ENCODE results near the gene HLA-A. TPM values are rescaled to one million over a fixed set of nuclear protein-coding genes. Genes with fewer than 3 reads are reported as not detected.

HLA-A gene
- total RNA-seq, 1 donor from 2014 or later = 1,592 TPM

- H3K4me3 Mint-ChIP-seq = no peak overlapping the region
- ATAC-seq (ENCODE audit: low read depth) (no peak), DNase-seq (no peak)
- H3K27me3 Mint-ChIP-seq = no peaks in the 10 kb centered on the region
- no peaks in the 10 kb centered on the region for H3K4me1 Mint-ChIP-seq
- no peaks in the 10 kb centered on the region for H3K36me3 Mint-ChIP-seq (ENCODE audit: low read depth)
- ChIA-PET CTCF (no interaction called here), POLR2A (interaction anchor here (0.8 kb wide), 1 partner anchor 20 kb away, joined by 3 read pairs; no protein-coding TSS in a partner anchor)
- H3K27ac Mint-ChIP-seq = no peak overlapping the region
- intact Hi-C loops (cut with micrococcal nuclease) = loop anchor here (2.0 kb wide), 1 partner anchor 44 kb away; no protein-coding TSS in a partner anchor
- TF ChIP-seq, protein P1, sequence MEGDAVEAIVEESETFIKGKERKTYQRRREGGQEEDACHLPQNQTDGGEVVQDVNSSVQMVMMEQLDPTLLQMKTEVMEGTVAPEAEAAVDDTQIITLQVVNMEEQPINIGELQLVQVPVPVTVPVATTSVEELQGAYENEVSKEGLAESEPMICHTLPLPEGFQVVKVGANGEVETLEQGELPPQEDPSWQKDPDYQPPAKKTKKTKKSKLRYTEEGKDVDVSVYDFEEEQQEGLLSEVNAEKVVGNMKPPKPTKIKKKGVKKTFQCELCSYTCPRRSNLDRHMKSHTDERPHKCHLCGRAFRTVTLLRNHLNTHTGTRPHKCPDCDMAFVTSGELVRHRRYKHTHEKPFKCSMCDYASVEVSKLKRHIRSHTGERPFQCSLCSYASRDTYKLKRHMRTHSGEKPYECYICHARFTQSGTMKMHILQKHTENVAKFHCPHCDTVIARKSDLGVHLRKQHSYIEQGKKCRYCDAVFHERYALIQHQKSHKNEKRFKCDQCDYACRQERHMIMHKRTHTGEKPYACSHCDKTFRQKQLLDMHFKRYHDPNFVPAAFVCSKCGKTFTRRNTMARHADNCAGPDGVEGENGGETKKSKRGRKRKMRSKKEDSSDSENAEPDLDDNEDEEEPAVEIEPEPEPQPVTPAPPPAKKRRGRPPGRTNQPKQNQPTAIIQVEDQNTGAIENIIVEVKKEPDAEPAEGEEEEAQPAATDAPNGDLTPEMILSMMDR (IDR thresholded peaks at IDR 0.05) = no peak
- no peaks in the 10 kb centered on the region for H3K9me3 Mint-ChIP-seq
These were observed 34.0 kb upstream of the HLA-A start for GRCh38 chr6:29908341-29908662.

- intact Hi-C loops (cut with micrococcal nuclease) = loop anchor here (2.0 kb wide), 1 partner anchor 44 kb away; no protein-coding TSS in a partner anchor
- Mint-ChIP-seq H3K4me1 (no peaks in the 10 kb centered on the region), H3K4me3 (no peak overlapping the region), H3K27ac (no peak overlapping the region), H3K27me3 (no peaks in the 10 kb centered on the region), H3K36me3 (ENCODE audit: low read depth) (no peaks in the 10 kb centered on the region), H3K9me3 (no peaks in the 10 kb centered on the region)
- DNase-seq (no peak), ATAC-seq (ENCODE audit: low read depth) (no peak)
- ChIA-PET CTCF (no interaction called here), POLR2A (no interaction called here)
- TF ChIP-seq, protein P1 (IDR thresholded peaks at IDR 0.05) = no peak
These were observed 33.6 kb upstream of the HLA-A start for GRCh38 chr6:29908710-29909109.

- TF ChIP-seq, protein P1 (IDR thresholded peaks at IDR 0.05) = no peak
- Mint-ChIP-seq H3K9me3 (no peaks in the 10 kb centered on the region), H3K4me1 (no peaks in the 10 kb centered on the region), H3K27ac (no peak overlapping the region), H3K36me3 (ENCODE audit: low read depth) (no peaks in the 10 kb centered on the region), H3K27me3 (no peaks in the 10 kb centered on the region), H3K4me3 (no peak overlapping the region)
- POLR2A ChIA-PET = no interaction called here
- intact Hi-C loops (cut with micrococcal nuclease) = loop anchor here (2.0 kb wide), 1 partner anchor 45 kb away; no protein-coding TSS in a partner anchor
- CTCF ChIA-PET = no interaction called here
- DNase-seq (no peak), ATAC-seq (ENCODE audit: low read depth) (no peak)
These were observed 32.3 kb upstream of the HLA-A start for GRCh38 chr6:29909985-29910384.

DNA sequence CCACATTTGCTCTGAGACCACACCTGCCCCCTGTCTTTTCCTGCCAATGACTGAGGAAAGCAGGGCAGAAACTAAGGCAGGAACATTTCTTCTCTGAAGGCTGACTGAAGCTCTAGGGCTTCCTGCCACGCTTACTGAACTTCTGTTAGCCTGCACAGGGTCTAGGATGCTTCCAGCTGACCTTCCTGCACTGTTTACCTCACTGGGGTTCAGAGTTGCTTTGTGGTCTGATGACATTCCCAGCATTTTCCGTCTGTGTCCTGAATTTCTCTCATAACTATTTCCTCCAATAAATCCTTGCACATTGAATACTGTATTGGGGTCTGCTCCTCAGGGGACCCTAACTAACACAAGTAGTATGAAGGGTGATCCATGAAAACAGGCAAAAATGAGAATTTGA is 29.5 kb upstream of the HLA-A start:
- POLR2A ChIA-PET = no interaction called here
- intact Hi-C loops (cut with micrococcal nuclease) = no loop called here

GRCh38 chr6:29916741-29917140 is 25.6 kb upstream of the HLA-A start:
- CTCF ChIA-PET = no interaction called here

More for the DNA sequence above, 29.5 kb upstream of the HLA-A start:
- ATAC-seq (ENCODE audit: low read depth) (no peak), DNase-seq (no peak)
- Mint-ChIP-seq H3K4me3 (no peak overlapping the region), H3K27ac (no peak overlapping the region), H3K4me1 (no peaks in the 10 kb centered on the region), H3K27me3 (no peaks in the 10 kb centered on the region), H3K9me3 (no peaks in the 10 kb centered on the region), H3K36me3 (ENCODE audit: low read depth) (no peaks in the 10 kb centered on the region)
- CTCF ChIA-PET = no interaction called here
- TF ChIP-seq, protein P1 (IDR thresholded peaks at IDR 0.05) = no peak

More at GRCh38 chr6:29916741-29917140, 25.6 kb upstream of the HLA-A start:
- POLR2A ChIA-PET = no interaction called here
- DNase-seq (no peak), ATAC-seq (ENCODE audit: low read depth) (no peak)
- Mint-ChIP-seq H3K36me3 (ENCODE audit: low read depth) (no peaks in the 10 kb centered on the region), H3K27ac (no peak overlapping the region), H3K27me3 (no peaks in the 10 kb centered on the region), H3K4me3 (no peak overlapping the region), H3K4me1 (no peaks in the 10 kb centered on the region), H3K9me3 (no peaks in the 10 kb centered on the region)
- intact Hi-C loops (cut with micrococcal nuclease) = no loop called here
- TF ChIP-seq, protein P1 (IDR thresholded peaks at IDR 0.05) = no peak
